HepG2 (cell line): ENCODE measurements around the gene DDIT4. TPM values are rescaled to one million over a fixed set of nuclear protein-coding genes. Genes with fewer than 3 reads are reported as not detected.
"Not testable (repeated sequence)": the region's sequence is repeated elsewhere in the genome, so short reads cannot be mapped to it uniquely, and the experiment has no call there.

Source experiments
- ATAC-seq: fragments of 200-7000 bp; cut with Tn5 transposase; 3 replicates; pipeline ENCODE4 v1.9.1; 2020; ENCODE audit warnings: mild to moderate bottlenecking, moderate library complexity
- BruUV-seq: library from RNA; stranded (reverse); fragments of 400-500 nt; replicated peaks from 2 replicates; lab custom pipeline; 2021; lab: Mats Ljungman, UMichigan
- CTCF ChIA-PET: fragments of 300-600 bp; formaldehyde crosslinking; extraction: SDS; loops from one replicate; lab custom pipeline; 2021; ENCODE audit warnings: low total read pairs, inconsistent platforms, low intra/inter-chr PET ratio; lab: Yijun Ruan, JAX
- POLR2A ChIA-PET: fragments of 350-600 bp; sonication (Branson Sonifier 250); formaldehyde crosslinking; loops from one replicate; lab custom pipeline; 2020; ENCODE audit warnings: antibody characterized with exemption, inconsistent platforms; lab: Yijun Ruan, JAX
- DNase-seq: peaks from one replicate; pipeline ENCODE4 v3.0.0-alpha.2; 2015; ENCODE audit warnings: low spot score
- FAIRE-seq: peaks from 3 replicates; lab custom pipeline; 2011; peaks lifted over from hg19 to GRCh38; lab: Jason Lieb, UNC
- H2AFZ ChIP-seq: one replicate; pipeline ENCODE4 v1.6.1; 2011; ENCODE audit warnings: low read length, inconsistent platforms
- H3K27ac ChIP-seq: fragments of 300-600 bp; 3 replicates; pipeline ENCODE4 v1.8.0; 2011; ENCODE audit warnings: mixed run types, mild to moderate bottlenecking, mixed read lengths, low read length, inconsistent platforms; ENCODE audit not compliant: insufficient read depth; ENCODE audit errors: extremely low read length
- H3K27me3 ChIP-seq, 2 experiments: fragments of 200-600 bp in 1 of 2; 2 replicates in 1 of 2; 3 replicates in 1 of 2; pipeline versions ENCODE4 v1.6.0 to v1.8.0; 2011; ENCODE audit warnings: low read length in 2 of 2, mild to moderate bottlenecking in 2 of 2, moderate library complexity in 2 of 2, inconsistent platforms in 1 of 2; ENCODE audit not compliant: insufficient read depth in 2 of 2, control insufficient read depth in 1 of 2
- H3K36me3 ChIP-seq, 2 experiments: fragments of 200-600 bp in 1 of 2; replicated peaks in 1 of 2; 2 replicates in 1 of 2; 3 replicates in 1 of 2; pipeline versions ENCODE4 v1.5.1 to v1.8.0; 2011; ENCODE audit warnings: low read length in 2 of 2, inconsistent platforms in 1 of 2; ENCODE audit not compliant: insufficient read depth in 2 of 2, control insufficient read depth in 1 of 2
- H3K4me1 ChIP-seq: 2 replicates; pipeline ENCODE4 v1.5.1; 2012; ENCODE audit warnings: low read length, inconsistent platforms; ENCODE audit not compliant: insufficient read depth
- H3K4me2 ChIP-seq: 2 replicates; pipeline ENCODE4 v1.6.0; 2011; ENCODE audit warnings: low read depth, low read length, inconsistent platforms
- H3K4me3 ChIP-seq, 3 experiments: fragments of 200-600 bp in 1 of 3; sonication (generic), shearing (Covaris generic) in 1 of 3; replicated peaks in 1 of 3; 2 replicates each; pipeline ENCODE4 v1.5.1; 2011 to 2016; ENCODE audit warnings: low read length in 3 of 3, inconsistent platforms in 2 of 3, low read depth in 2 of 3, mild to moderate bottlenecking in 2 of 3, control low read depth in 1 of 3, mixed read lengths in 1 of 3; ENCODE audit not compliant: insufficient read depth in 1 of 3
- H3K79me2 ChIP-seq: one replicate; pipeline ENCODE4 v1.6.1; 2011; ENCODE audit warnings: low read length, inconsistent platforms; ENCODE audit not compliant: insufficient read depth
- H3K9ac ChIP-seq: 2 replicates; pipeline ENCODE4 v1.6.0; 2011; ENCODE audit warnings: mild to moderate bottlenecking, low read depth, low read length, inconsistent platforms; ENCODE audit not compliant: insufficient read depth
- H3K9me3 ChIP-seq: 2 replicates; pipeline ENCODE4 v1.5.1; 2012; ENCODE audit warnings: mild to moderate bottlenecking, low read length
- H4K20me1 ChIP-seq: 2 replicates; pipeline ENCODE4 v1.6.0; 2011; ENCODE audit warnings: inconsistent platforms, mild to moderate bottlenecking, low read length, moderate library complexity; ENCODE audit not compliant: insufficient read depth
- CEBPB ChIP-seq: IDR thresholded peaks from 2 replicates; pipeline ENCODE4 v1.6.1; 2011; ENCODE audit warnings: low read depth, low read length, improper control_type of control experiment, borderline replicate concordance
- CEBPG ChIP-seq: IDR thresholded peaks from 2 replicates; pipeline ENCODE4 v1.6.1; 2016
- TBP ChIP-seq: sonication (generic); formaldehyde crosslinking; IDR thresholded peaks from 2 replicates; pipeline ENCODE4 v1.5.0; 2020; ENCODE audit warnings: missing genetic modification reagents
- ZMYM3 ChIP-seq: sonication (generic); formaldehyde crosslinking; IDR thresholded peaks from 2 replicates; pipeline ENCODE4 v1.5.1; 2020; ENCODE audit warnings: mild to moderate bottlenecking, missing genetic modification reagents
- ZNF121 ChIP-seq: sonication (generic); formaldehyde crosslinking; IDR thresholded peaks from 2 replicates; pipeline ENCODE4 v1.5.0; 2020; ENCODE audit warnings: mild to moderate bottlenecking, missing genetic modification reagents
- ZNF883 ChIP-seq: sonication (generic); formaldehyde crosslinking; IDR thresholded peaks from 2 replicates; pipeline ENCODE4 v1.5.1; 2020; ENCODE audit warnings: mild to moderate bottlenecking, missing genetic modification reagents; ENCODE audit errors: not compliant biosample characterization
- WGBS: methylation state at CpG from one replicate; pipeline ENCODE4 v1.1.6; 2017; ENCODE audit warnings: low lambda C conversion rate; 5-methylcytosine and 5-hydroxymethylcytosine counted together
- in situ Hi-C: cut with HindIII; loops from 2 replicates; pipeline ENCODE4 v1.10.0; 2017; ENCODE audit warnings: low pct_unique_long_range_greater_than_20kb; ENCODE audit not compliant: extremely low pct_ligation_motif_present
- intact Hi-C: fragments of 100-400 bp; cut with micrococcal nuclease; formaldehyde crosslinking; loops from one replicate; pipeline ENCODE4 v1.10.0; 2022; ENCODE audit not compliant: unreplicated experiment
- polyA plus RNA-seq, 8 experiments: library from polyadenylated mRNA; depleted of rRNA in 3 of 8; stranded (reverse) in 7 of 8; unstranded in 1 of 8; fragments of >200 nt; fragmentation: Illumina TruSeq in 4 of 8; extraction: Trizol in 4 of 8; gene quantifications; 2 replicates each; pipeline versions ENCODE4 v1.2.1 to v1.2.3, GENCODE V29; 2011 to 2016; ENCODE audit warnings: low read depth in 4 of 8, missing spikeins in 1 of 8, mixed read lengths in 1 of 8; ENCODE audit not compliant: insufficient read depth in 1 of 8
- total RNA-seq, 5 experiments: library from RNA; depleted of rRNA; stranded (reverse); fragments of >200 nt; fragmentation: Illumina TruSeq; extraction: Trizol; gene quantifications; 2 replicates each; pipeline ENCODE4 v1.2.3, GENCODE V29; 2016; ENCODE audit warnings: low read depth in 1 of 5
- TF ChIP-seq, protein P1 (sequence below): sonication (generic); formaldehyde crosslinking; IDR thresholded peaks from 2 replicates; pipeline ENCODE4 v1.4.0; 2020; ENCODE audit warnings: missing genetic modification reagents
- TF ChIP-seq, protein P2 (sequence below): sonication (generic); formaldehyde crosslinking; IDR thresholded peaks from 2 replicates; pipeline ENCODE4 v1.4.0; 2020; ENCODE audit warnings: mild to moderate bottlenecking, missing genetic modification reagents

DDIT4 gene
- total and polyA plus RNA-seq, 2 of the 13 experiments (the other 11 are each of a cell fraction or from before 2014, with no cell fraction given): 35.6 to 40.7 TPM

DNA sequence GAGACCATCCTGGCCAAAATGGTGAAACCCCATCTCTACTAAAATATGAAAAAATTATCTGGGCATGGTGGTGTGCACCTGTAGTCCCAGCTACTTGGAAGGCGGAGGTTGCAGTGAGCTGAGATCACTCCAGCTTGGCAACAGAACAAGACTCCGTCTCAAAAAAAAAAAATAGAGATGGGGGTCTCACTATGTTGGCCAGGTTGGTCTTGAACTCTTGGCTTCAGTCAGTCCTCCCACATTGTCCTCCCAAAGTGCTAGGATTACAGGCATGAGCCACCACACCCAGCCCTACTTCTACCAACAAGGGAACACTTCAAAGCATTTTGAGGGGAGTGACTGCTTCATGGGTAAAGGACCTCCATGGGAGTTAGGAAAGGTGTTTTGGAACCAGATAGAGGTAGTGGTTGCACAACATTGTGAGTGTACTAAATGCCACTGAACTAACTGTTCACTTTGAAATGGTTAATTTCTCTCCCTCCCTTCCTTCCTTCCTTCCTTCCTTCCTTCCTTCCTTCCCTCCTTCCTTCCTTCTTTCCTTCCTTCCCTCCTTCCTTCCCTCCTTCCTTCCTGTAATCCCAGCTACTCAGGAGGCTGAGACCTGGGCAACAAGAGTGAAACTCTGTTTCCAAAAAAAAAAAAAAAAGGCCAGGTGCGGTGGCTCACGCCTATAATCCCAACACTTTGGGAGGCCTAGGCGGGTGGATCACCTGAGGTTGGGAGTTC, 5.1 kb upstream of the DDIT4 start:
- intact Hi-C loops, ATAC-seq, DNase-seq, H3K9ac ChIP-seq, H3K4me2 ChIP-seq, FAIRE-seq, in situ Hi-C loops, CTCF ChIA-PET, H3K27me3 ChIP-seq, BruUV-seq, H3K36me3 ChIP-seq, H3K79me2 ChIP-seq, POLR2A ChIA-PET, H3K4me3 ChIP-seq, H4K20me1 ChIP-seq, H2AFZ ChIP-seq, H3K27ac ChIP-seq, H3K9me3 ChIP-seq: not testable (repeated sequence)
- peaks cover 48% of the 10 kb centered on the region for H3K4me1 ChIP-seq
- WGBS: 98% methylated on average over 5 of the region's 5 CpGs
- TF ChIP-seq CEBPG (CRISPR knock-in tag) (0 out of 2 replicates have a peak, but pooled peaks have one; percentile 3), CEBPB (peak; percentile 31; the same call in 1 of the 2 replicates), ZNF121 (CRISPR knock-in tag) (0 out of 2 replicates have a peak, but pooled peaks have one; percentile 7), ZMYM3 (CRISPR knock-in tag) (0 out of 2 replicates have a peak, but pooled peaks have one; percentile 15)

DNA sequence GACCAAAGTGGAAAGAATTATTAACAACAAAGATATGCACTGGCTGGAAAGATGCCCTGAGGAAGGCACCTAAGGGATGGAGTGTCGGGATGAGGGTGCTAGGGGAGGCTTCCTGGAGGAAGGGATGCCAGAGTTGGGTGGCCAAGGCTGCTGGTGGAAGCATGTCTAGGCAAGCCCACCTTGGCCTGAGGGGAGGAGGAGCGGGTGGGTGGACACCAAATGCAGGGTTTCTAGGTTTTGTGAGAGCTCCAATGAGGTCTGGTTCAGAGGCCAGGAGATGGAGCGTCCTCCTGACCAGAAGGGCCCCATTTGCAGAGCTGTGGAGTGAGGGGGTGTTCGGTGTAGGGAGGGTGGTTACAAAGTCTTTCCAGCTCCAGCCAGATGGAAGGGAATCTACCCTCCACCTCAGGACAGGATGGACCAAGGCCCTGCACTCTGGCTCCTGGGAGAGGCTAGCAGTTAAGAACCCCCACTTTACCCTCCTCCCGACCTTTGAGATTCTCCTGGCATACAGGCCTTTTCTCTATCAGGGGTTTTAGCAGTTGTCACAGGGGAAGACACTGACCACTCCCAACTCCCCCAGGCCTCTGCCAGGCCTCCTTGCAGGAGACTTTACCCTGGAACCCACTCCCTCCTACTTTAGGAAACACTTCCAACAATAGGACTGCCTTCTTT, 3.0 kb upstream of the DDIT4 start:
- no TSS peak for BruUV-seq
- WGBS: 88% methylated on average over 4 of the region's 5 CpGs
- Histone ChIP-seq H3K9me3 (no peaks in the 10 kb centered on the region), H4K20me1 (peaks cover 19% of the 10 kb centered on the region), H3K27ac (no peak overlapping the region), H2AFZ (no peak overlapping the region), H3K36me3 (peaks cover 2 to 13% of the 10 kb centered on the region in 2 experiments; a peak in 3 of 5 replicates), H3K4me2 (no peak overlapping the region), H3K4me3 (no peak overlapping the region), H3K9ac (no peak overlapping the region), H3K4me1 (peaks cover 40% of the 10 kb centered on the region), H3K27me3 (no peaks in the 10 kb centered on the region; a peak in 1 of 5 replicates), H3K79me2 (peaks cover 20% of the 10 kb centered on the region)
- intact Hi-C loops: no loop called here
- ATAC-seq: no peak
- DNase-seq: no peak
- in situ Hi-C loops: no loop called here
- ChIA-PET POLR2A (interaction anchor here (1.6 to 2.1 kb wide), 3 partner anchors 10 to 50 kb away, joined by 5 to 11 read pairs (median 9); no protein-coding TSS in a partner anchor), CTCF (no interaction called here)
- FAIRE-seq: no peak
- TF ChIP-seq, protein P1, sequence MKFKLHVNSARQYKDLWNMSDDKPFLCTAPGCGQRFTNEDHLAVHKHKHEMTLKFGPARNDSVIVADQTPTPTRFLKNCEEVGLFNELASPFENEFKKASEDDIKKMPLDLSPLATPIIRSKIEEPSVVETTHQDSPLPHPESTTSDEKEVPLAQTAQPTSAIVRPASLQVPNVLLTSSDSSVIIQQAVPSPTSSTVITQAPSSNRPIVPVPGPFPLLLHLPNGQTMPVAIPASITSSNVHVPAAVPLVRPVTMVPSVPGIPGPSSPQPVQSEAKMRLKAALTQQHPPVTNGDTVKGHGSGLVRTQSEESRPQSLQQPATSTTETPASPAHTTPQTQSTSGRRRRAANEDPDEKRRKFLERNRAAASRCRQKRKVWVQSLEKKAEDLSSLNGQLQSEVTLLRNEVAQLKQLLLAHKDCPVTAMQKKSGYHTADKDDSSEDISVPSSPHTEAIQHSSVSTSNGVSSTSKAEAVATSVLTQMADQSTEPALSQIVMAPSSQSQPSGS (CRISPR knock-in tag): no peak
- TF ChIP-seq TBP (CRISPR knock-in tag): no peak
- TF ChIP-seq, protein P2, sequence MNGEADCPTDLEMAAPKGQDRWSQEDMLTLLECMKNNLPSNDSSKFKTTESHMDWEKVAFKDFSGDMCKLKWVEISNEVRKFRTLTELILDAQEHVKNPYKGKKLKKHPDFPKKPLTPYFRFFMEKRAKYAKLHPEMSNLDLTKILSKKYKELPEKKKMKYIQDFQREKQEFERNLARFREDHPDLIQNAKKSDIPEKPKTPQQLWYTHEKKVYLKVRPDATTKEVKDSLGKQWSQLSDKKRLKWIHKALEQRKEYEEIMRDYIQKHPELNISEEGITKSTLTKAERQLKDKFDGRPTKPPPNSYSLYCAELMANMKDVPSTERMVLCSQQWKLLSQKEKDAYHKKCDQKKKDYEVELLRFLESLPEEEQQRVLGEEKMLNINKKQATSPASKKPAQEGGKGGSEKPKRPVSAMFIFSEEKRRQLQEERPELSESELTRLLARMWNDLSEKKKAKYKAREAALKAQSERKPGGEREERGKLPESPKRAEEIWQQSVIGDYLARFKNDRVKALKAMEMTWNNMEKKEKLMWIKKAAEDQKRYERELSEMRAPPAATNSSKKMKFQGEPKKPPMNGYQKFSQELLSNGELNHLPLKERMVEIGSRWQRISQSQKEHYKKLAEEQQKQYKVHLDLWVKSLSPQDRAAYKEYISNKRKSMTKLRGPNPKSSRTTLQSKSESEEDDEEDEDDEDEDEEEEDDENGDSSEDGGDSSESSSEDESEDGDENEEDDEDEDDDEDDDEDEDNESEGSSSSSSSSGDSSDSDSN (CRISPR knock-in tag): 0 out of 2 replicates have a peak, but pooled peaks have one; percentile 20
- TF ChIP-seq ZNF883 (CRISPR knock-in tag): no peak
